CD4-positive, alpha-beta T cell treated with Interferon gamma for 1 hour (primary cell): Measurements from ENCODE around the gene TIMP2.
"Not testable (repeated sequence)": the region's sequence is repeated elsewhere in the genome, so short reads cannot be mapped to it uniquely, and the experiment has no call there.

Source experiments
- DNase-seq: peaks from one replicate; pipeline ENCODE4 v3.0.0-alpha.2; 2020

TIMP2 gene

GRCh38 chr17:78929908-78930775, 5.0 kb upstream of the TIMP2 start:
- no peak for DNase-seq

GRCh38 chr17:78925662-78926555, 722 bp upstream of the TIMP2 start:
- no peak for DNase-seq

- DNase-seq: no peak
Observed at GRCh38 chr17:78924481-78925151, 571 bp downstream of the TIMP2 start.

GRCh38 chr17:78923660-78924453, 1.3 kb downstream of the TIMP2 start:
- DNase-seq: peak; percentile 74

- no peak for DNase-seq
Observed at GRCh38 chr17:78922816-78923498, 2.2 kb downstream of the TIMP2 start.

GRCh38 chr17:78921437-78921971, 3.7 kb downstream of the TIMP2 start:
- no peak for DNase-seq

GRCh38 chr17:78920528-78920927, 4.7 kb downstream of the TIMP2 start:
- DNase-seq: no peak

- no peak for DNase-seq
Observed at GRCh38 chr17:78919861-78920450, 5.2 kb downstream of the TIMP2 start.

- DNase-seq: no peak
Observed at GRCh38 chr17:78918979-78919378, 6.2 kb downstream of the TIMP2 start.

- no peak for DNase-seq
Observed at GRCh38 chr17:78917451-78918275, 7.5 kb downstream of the TIMP2 start.

- peak; percentile 36 for DNase-seq
Observed at GRCh38 chr17:78915872-78916632, 9.1 kb downstream of the TIMP2 start.

GRCh38 chr17:78913115-78913514, 12.1 kb downstream of the TIMP2 start:
- no peak for DNase-seq

- DNase-seq: no peak
Observed at GRCh38 chr17:78912082-78912481, 13.1 kb downstream of the TIMP2 start.

- not testable (repeated sequence) for DNase-seq
Observed at GRCh38 chr17:78911543-78911942, 13.6 kb downstream of the TIMP2 start.

- DNase-seq: peak; percentile 38
Observed at GRCh38 chr17:78910497-78911284, 14.5 kb downstream of the TIMP2 start.

- DNase-seq: no peak
Observed at GRCh38 chr17:78908426-78908825, 16.8 kb downstream of the TIMP2 start.

GRCh38 chr17:78905541-78905940, 19.6 kb downstream of the TIMP2 start:
- DNase-seq: no peak

GRCh38 chr17:78905116-78905515, 20.1 kb downstream of the TIMP2 start:
- DNase-seq: no peak
